K562 (cell line): ENCODE results near the gene PIK3CB. TPM values are rescaled to one million over a fixed set of nuclear protein-coding genes. Genes with fewer than 3 reads are reported as not detected.
"Not testable (repeated sequence)": the region's sequence is repeated elsewhere in the genome, so short reads cannot be mapped to it uniquely, and the experiment has no call there.

Experiments
- ATAC-seq: fragments of 200-7000 bp; cut with Tn5 transposase; 3 replicates; pipeline ENCODE4 v1.9.1; 2020; ENCODE audit warnings: moderate library complexity
- BruUV-seq: library from RNA; stranded (reverse); fragments of 400-500 nt; replicated peaks from 2 replicates; lab custom pipeline; 2021; lab: Mats Ljungman, UMichigan
- CTCF ChIA-PET: fragments of 300-600 bp; formaldehyde crosslinking; extraction: SDS; loops from one replicate; lab custom pipeline; 2021; ENCODE audit warnings: low intra/inter-chr PET ratio; lab: Yijun Ruan, JAX
- POLR2A ChIA-PET: fragments of 300-600, 350-650 bp; sonication (Branson Sonifier 250); formaldehyde crosslinking; extraction: SDS; loops from one replicate; lab custom pipeline; 2021; ENCODE audit warnings: antibody characterized with exemption, inconsistent platforms; lab: Yijun Ruan, JAX
- DNase-seq, 4 experiments: peaks; one replicate each; pipeline versions ENCODE4 v3.0.0 to v3.0.0-alpha.2; 2011 to 2018; ENCODE audit warnings: low spot score in 3 of 4, mixed read lengths in 3 of 4; ENCODE audit errors: extremely low read depth in 1 of 4
- FAIRE-seq: peaks from 2 replicates; lab custom pipeline; 2011; peaks lifted over from hg19 to GRCh38; lab: Jason Lieb, UNC
- H2AFZ ChIP-seq: 2 replicates; pipeline ENCODE4 v1.6.0; 2011; ENCODE audit warnings: low read depth, low read length, control low read depth, inconsistent platforms
- H3K27ac ChIP-seq: fragments of 200-600 bp; 3 replicates; pipeline ENCODE4 v1.8.0; 2011; ENCODE audit warnings: low read depth, mild to moderate bottlenecking, control low read depth, inconsistent platforms, low read length, moderate library complexity, mixed read lengths; ENCODE audit errors: extremely low read depth
- H3K27me3 ChIP-seq, 2 experiments: fragments of 300-600 bp in 1 of 2; 2 replicates in 1 of 2; 3 replicates in 1 of 2; pipeline versions ENCODE4 v1.6.0 to v1.8.0; 2011; ENCODE audit warnings: inconsistent platforms in 2 of 2, low read length in 2 of 2, mild to moderate bottlenecking in 1 of 2, mixed read lengths in 1 of 2, moderate library complexity in 1 of 2; ENCODE audit not compliant: control insufficient read depth in 2 of 2, insufficient read depth in 2 of 2
- H3K36me3 ChIP-seq: fragments of 300-600 bp; 3 replicates; pipeline ENCODE4 v1.8.0; 2011; ENCODE audit warnings: mild to moderate bottlenecking, low read length, inconsistent platforms; ENCODE audit not compliant: control insufficient read depth, insufficient read depth
- H3K4me1 ChIP-seq, 2 experiments: fragments of 200-600 bp in 1 of 2; replicated peaks in 1 of 2; 2 replicates in 1 of 2; 3 replicates in 1 of 2; pipeline versions ENCODE4 v1.5.1 to v1.8.0; 2011; ENCODE audit warnings: inconsistent platforms in 2 of 2, low read length in 2 of 2, mild to moderate bottlenecking in 1 of 2, mixed read lengths in 1 of 2, moderate library complexity in 1 of 2; ENCODE audit not compliant: control insufficient read depth in 2 of 2, insufficient read depth in 2 of 2
- H3K4me2 ChIP-seq: 2 replicates; pipeline ENCODE4 v1.6.1; 2011; ENCODE audit warnings: low read length, control low read depth, inconsistent platforms, mixed read lengths; ENCODE audit not compliant: insufficient read depth
- H3K4me3 ChIP-seq: fragments of 200-600 bp; sonication (generic), shearing (Covaris generic); 2 replicates; pipeline ENCODE4 v1.5.1; 2016; ENCODE audit warnings: control low read depth, inconsistent platforms
- H3K79me2 ChIP-seq: fragments of 200-600 bp; 3 replicates; pipeline ENCODE4 v1.8.0; 2011; ENCODE audit warnings: low read length, inconsistent platforms; ENCODE audit not compliant: control insufficient read depth, insufficient read depth
- H3K9ac ChIP-seq, 2 experiments: 2 replicates each; pipeline versions ENCODE4 v1.6.0 to v1.6.1; 2011; ENCODE audit warnings: low read depth in 2 of 2, low read length in 2 of 2, control low read depth in 1 of 2, inconsistent platforms in 1 of 2, mild to moderate bottlenecking in 1 of 2, mixed read lengths in 1 of 2; ENCODE audit not compliant: insufficient read depth in 1 of 2
- H3K9me1 ChIP-seq: one replicate; pipeline ENCODE4 v1.6.0; 2011; ENCODE audit warnings: inconsistent platforms, mild to moderate bottlenecking, low read length, moderate library complexity; ENCODE audit not compliant: control insufficient read depth, insufficient read depth
- H3K9me3 ChIP-seq: replicated peaks from 2 replicates; pipeline ENCODE4 v1.5.1; 2011; ENCODE audit warnings: low read depth, low read length, inconsistent platforms; ENCODE audit not compliant: control insufficient read depth, insufficient read depth
- H4K20me1 ChIP-seq: replicated peaks from 2 replicates; pipeline ENCODE4 v1.6.1; 2011; ENCODE audit warnings: low read length, inconsistent platforms, mixed read lengths; ENCODE audit not compliant: control insufficient read depth, insufficient read depth
- ARID1B ChIP-seq: fragments of 450-650 bp; IDR thresholded peaks from 2 replicates; pipeline ENCODE4 v1.6.1; 2016; ENCODE audit warnings: antibody characterized with exemption, mild to moderate bottlenecking, inconsistent platforms
- CBFA2T2 ChIP-seq: fragments of 450-650 bp; conservative IDR thresholded peaks from 2 replicates; pipeline ENCODE4 v1.6.1; 2017; ENCODE audit warnings: mild to moderate bottlenecking
- CBFA2T3 ChIP-seq: fragments of 450-650 bp; IDR thresholded peaks from 2 replicates; pipeline ENCODE4 v1.6.1; 2017
- DPF2 ChIP-seq: fragments of 450-650 bp; IDR thresholded peaks from 2 replicates; pipeline ENCODE4 v1.6.1; 2016
- EP300 ChIP-seq: IDR thresholded peaks from 2 replicates; pipeline ENCODE4 v1.6.1; 2012; ENCODE audit warnings: low read length, improper control_type of control experiment
- ETV5 ChIP-seq: sonication (generic); formaldehyde crosslinking; IDR thresholded peaks from 2 replicates; pipeline ENCODE4 v1.4.0; 2020; ENCODE audit warnings: low read depth, mild to moderate bottlenecking, missing genetic modification reagents
- GATA2 ChIP-seq: sonication (generic); formaldehyde crosslinking; IDR thresholded peaks from 2 replicates; pipeline ENCODE4 v1.4.0; 2020; ENCODE audit warnings: mild to moderate bottlenecking, missing genetic modification reagents
- HMBOX1 ChIP-seq: sonication (generic); IDR thresholded peaks from 2 replicates; pipeline ENCODE4 v1.6.1; 2016
- SMARCA4 ChIP-seq: fragments of 450-650 bp; IDR thresholded peaks from 2 replicates; pipeline ENCODE4 v1.6.1; 2016
- SPI1 ChIP-seq: IDR thresholded peaks from 2 replicates; pipeline ENCODE4 v1.6.1; 2011; ENCODE audit warnings: low read depth, low read length, control low read depth, borderline replicate concordance
- TAL1 ChIP-seq: fragments of 450-650 bp; IDR thresholded peaks from 2 replicates; pipeline ENCODE4 v1.6.1; 2016; ENCODE audit warnings: mild to moderate bottlenecking
- TCF3 ChIP-seq: sonication (generic); formaldehyde crosslinking; IDR thresholded peaks from 2 replicates; pipeline ENCODE4 v1.4.0; 2020; ENCODE audit warnings: mild to moderate bottlenecking, missing genetic modification reagents
- TEAD4 ChIP-seq, 2 experiments: sonication (generic) in 1 of 2; formaldehyde crosslinking in 1 of 2; IDR thresholded peaks; 2 replicates each; pipeline versions ENCODE4 v1.6.1 to v1.8.0; 2012 to 2022; ENCODE audit warnings: borderline replicate concordance in 1 of 2, inconsistent platforms in 1 of 2, low read length in 1 of 2, mild to moderate bottlenecking in 1 of 2, missing genetic modification reagents in 1 of 2
- VEZF1 ChIP-seq: fragments of 200-800 bp; sonication (Bioruptor generic); IDR thresholded peaks from 2 replicates; pipeline ENCODE4 v1.6.1; 2017; ENCODE audit warnings: missing genetic modification characterization, missing compliant biosample characterization
- WGBS: fragments of 100-300 bp; shearing (Covaris generic); methylation state at CpG from one replicate; pipeline ENCODE4 v1.1.6; 2016; ENCODE audit warnings: low coverage, mixed read lengths; ENCODE audit not compliant: insufficient coverage; ENCODE audit errors: missing lambda C conversion rate; 5-methylcytosine and 5-hydroxymethylcytosine counted together
- in situ Hi-C: fragments of 300-500 bp; cut with MboI; formaldehyde crosslinking; loops from 4 replicates; pipeline ENCODE4 v1.15.0; 2018; ENCODE audit warnings: inconsistent platforms, mixed read lengths
- intact Hi-C: fragments of 100-400 bp; cut with micrococcal nuclease; formaldehyde crosslinking; loops from 2 replicates; pipeline ENCODE4 v1.14.2; 2022
- polyA plus RNA-seq, 8 experiments: library from polyadenylated mRNA; depleted of rRNA in 4 of 8; stranded (reverse) in 5 of 8; unstranded in 3 of 8; fragments of >200 nt; fragmentation: Nextera tagmentation in 2 of 8; fragmentation: Illumina TruSeq in 1 of 8; extraction: Ambion mirVana in 2 of 8; extraction: Trizol in 1 of 8; gene quantifications; 2 replicates each; pipeline versions ENCODE4 v1.2.1 to v1.2.3, GENCODE V29; 2011 to 2014; ENCODE audit warnings: inconsistent platforms in 1 of 8, missing spikeins in 1 of 8
- total RNA-seq, 7 experiments: library from RNA; depleted of rRNA in 6 of 7; stranded (reverse); fragments of >200 nt in 6 of 7; fragmentation: Illumina TruSeq in 2 of 7; extraction: Trizol in 2 of 7; gene quantifications; 2 replicates each; pipeline versions ENCODE4 v1.2.1 to v1.2.3, GENCODE V29; 2011 to 2021; ENCODE audit warnings: low replicate concordance in 1 of 7

Gene PIK3CB
- total and polyA plus RNA-seq, 9 of the 15 experiments (the other 6 are each of a cell fraction or from before 2014, with no cell fraction given) = 15.3 to 62.6 (median 28.3) TPM

GRCh38 chr3:138726042-138726441, 108.7 kb downstream of the PIK3CB start:
- H3K79me2 ChIP-seq = peaks cover 20% of the 10 kb centered on the region; the same call in 2 of the 3 replicates
- H3K9me1 ChIP-seq; H4K20me1 ChIP-seq; intact Hi-C loops; H2AFZ ChIP-seq; H3K27me3 ChIP-seq; in situ Hi-C loops; CTCF ChIA-PET; H3K4me3 ChIP-seq; H3K9me3 ChIP-seq; TF ChIP-seq TEAD4 (CRISPR knock-in tag; IDR thresholded peaks at IDR 0.05; ENCODE audit: borderline replicate concordance): not testable (repeated sequence)
- peaks cover 65% of the 10 kb centered on the region for H3K36me3 ChIP-seq
- FAIRE-seq (peak; percentile 79), ATAC-seq (peak; percentile 79), DNase-seq (peak; percentile 14 to 68 (median 40))
- POLR2A ChIA-PET = interaction anchor here (0.6 to 1.5 kb wide), 5 partner anchors 11 to 809 kb away, joined by 3 to 6 read pairs (median 3); no protein-coding TSS in a partner anchor
- BruUV-seq = TSS peak; percentile 3
- 38% methylated on average over 2 of the region's 2 CpGs for WGBS
- 0 out of 2 replicates have a peak, but pooled peaks have one; percentile 14 for TF ChIP-seq EP300
- TF ChIP-seq TCF3 (CRISPR knock-in tag) = peak; percentile 64
- peak; percentile 24; the same call in 1 of the 2 replicates for TF ChIP-seq TEAD4 (IDR thresholded peaks at IDR 0.05; ENCODE audit: low read length)
- peak; percentile 61 for TF ChIP-seq ARID1B
- TF ChIP-seq CBFA2T2 = 0 out of 2 replicates have a peak, but pooled peaks have one; percentile 13
- TF ChIP-seq SMARCA4 = 0 out of 2 replicates have a peak, but pooled peaks have one; percentile 30
- peak; percentile 63; the same call in 1 of the 2 replicates for TF ChIP-seq SPI1
- TF ChIP-seq DPF2 = peak; percentile 32; the same call in 1 of the 2 replicates
- TF ChIP-seq TAL1 = peak; percentile 41; the same call in 1 of the 2 replicates
- 0 out of 2 replicates have a peak, but pooled peaks have one; percentile 28 for TF ChIP-seq ETV5 (CRISPR knock-in tag)
- TF ChIP-seq HMBOX1 = peak; percentile 61
- peak; percentile 48 for TF ChIP-seq GATA2
- TF ChIP-seq VEZF1 (CRISPR knock-in tag) = peak; percentile 30; the same call in 1 of the 2 replicates
- TF ChIP-seq CBFA2T3 = peak; percentile 66
- peaks cover 10 to 14% of the 10 kb centered on the region in 2 experiments; a peak in 4 of 5 replicates for H3K4me1 ChIP-seq
- peak overlapping the region; percentile 63 for H3K27ac ChIP-seq
- peak overlapping the region in 1 of 2 experiments; percentile 19; a peak in 1 of 4 replicates for H3K9ac ChIP-seq
- H3K4me2 ChIP-seq = peak overlapping the region; percentile 10; the same call in 1 of the 2 replicates
